ENCODE results near the gene SQSTM1. TPM values are rescaled to one million over a fixed set of nuclear protein-coding genes. Genes with fewer than 3 reads are reported as not detected.
A peak's percentile ranks its signal among the peaks of the same experiment; 100 is the strongest.

SQSTM1 gene
- total and polyA plus RNA-seq, 12 donors = 131 to 466 (median 387) TPM

- Histone ChIP-seq H3K4me3 (peak overlapping the region; percentile 25 to 100 (median 94)), H3K36me3 (peaks cover 0 to 28% (median 12%) of the 10 kb centered on the region in 9 donors), H3K27me3 (no peaks in the 10 kb centered on the region), H3K27ac (peak overlapping the region; percentile 97 to 100 (median 100)), H3K4me1 (peaks cover 23 to 64% (median 59%) of the 10 kb centered on the region in 9 donors), H3K9me3 (no peaks in the 10 kb centered on the region)
- WGBS, 2 donors = 1% methylated on average over 34 to 35 of the region's 35 CpGs
- no peak for TF ChIP-seq CTCF (IDR thresholded peaks at IDR 0.05)
- ATAC-seq (peak; percentile 71 to 89 (median 78)), DNase-seq (peak; percentile 94 to 96)
- intact Hi-C loops (cut with DNase I) = no loop called here
Observed at GRCh38 chr5:179818746-179819295, 1.9 kb upstream of the SQSTM1 start.

- TF ChIP-seq CTCF (IDR thresholded peaks at IDR 0.05) = no peak
- DNase-seq (peak; percentile 59 to 67), ATAC-seq (peak; percentile 11 to 52 (median 36))
- WGBS, 2 donors = 20 to 26% methylated on average over 25 to 26 of the region's 26 CpGs
- H3K9me3 ChIP-seq = no peaks in the 10 kb centered on the region
- no peaks in the 10 kb centered on the region for H3K27me3 ChIP-seq
- peaks cover 0 to 29% (median 19%) of the 10 kb centered on the region in 9 donors for H3K36me3 ChIP-seq
- intact Hi-C loops (cut with DNase I) = loop anchor here in 2 of 10 donors (5.0 to 10.0 kb wide), 2 partner anchors 38 to 85 kb away; partner anchors contain the start of genes MRNIP (in 2 of the 2) and TBC1D9B (in 1 of the 2)
- H3K27ac ChIP-seq = peak overlapping the region; percentile 97 to 100 (median 100)
- peaks cover 23 to 71% (median 66%) of the 10 kb centered on the region in 9 donors for H3K4me1 ChIP-seq
- peak overlapping the region in 9 of 10 donors; percentile 84 to 100 (median 97) for H3K4me3 ChIP-seq
Observed at GRCh38 chr5:179819296-179820126, 1.2 kb upstream of the SQSTM1 start.

DNA sequence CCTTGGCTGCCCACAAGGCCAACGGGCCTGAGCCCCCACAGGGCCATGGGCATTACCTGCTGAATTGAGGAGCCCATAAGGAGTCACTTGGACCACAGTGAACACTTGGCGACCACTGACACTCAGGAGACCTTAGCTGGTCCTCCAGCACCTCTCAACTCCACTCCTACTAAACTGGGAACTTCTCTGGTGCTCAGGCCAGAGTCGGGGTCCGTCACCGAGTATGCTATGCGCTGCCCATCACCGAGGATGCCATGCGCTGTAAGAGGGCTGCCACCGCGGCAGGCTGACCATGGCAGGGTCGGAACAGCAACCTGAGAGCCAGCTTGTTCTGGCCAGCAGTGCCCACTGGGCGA, 600 bp upstream of the SQSTM1 start:
- no peak for TF ChIP-seq CTCF (IDR thresholded peaks at IDR 0.05)
- DNase-seq = no peak
- WGBS, 2 donors = 29 to 32% methylated on average over 12 of the region's 12 CpGs
- peaks cover 23 to 77% (median 72%) of the 10 kb centered on the region in 9 donors for H3K4me1 ChIP-seq
- H3K27me3 ChIP-seq = no peaks in the 10 kb centered on the region
- no peaks in the 10 kb centered on the region for H3K9me3 ChIP-seq
- peak overlapping the region; percentile 84 to 100 (median 97) for H3K4me3 ChIP-seq
- peak in 1 of 8 donors; percentile 0 for ATAC-seq
- H3K36me3 ChIP-seq = peaks cover 0 to 33% (median 24%) of the 10 kb centered on the region in 9 donors
- intact Hi-C loops (cut with DNase I) = loop anchor here in 2 of 10 donors (5.0 to 10.0 kb wide), 2 partner anchors 37 to 85 kb away; partner anchors contain the start of genes MRNIP (in 2 of the 2) and TBC1D9B (in 1 of the 2)
- H3K27ac ChIP-seq = peak overlapping the region; percentile 97 to 100 (median 100)
